Measurements from ENCODE around the gene PCNX2. TPM values are rescaled to one million over a fixed set of nuclear protein-coding genes. Genes with fewer than 3 reads are reported as not detected.
A peak's percentile ranks its signal among the peaks of the same experiment; 100 is the strongest.

Gene PCNX2
- total and polyA plus RNA-seq, 2 experiments from 2014 or later = 5.0 to 13.7 TPM

DNA sequence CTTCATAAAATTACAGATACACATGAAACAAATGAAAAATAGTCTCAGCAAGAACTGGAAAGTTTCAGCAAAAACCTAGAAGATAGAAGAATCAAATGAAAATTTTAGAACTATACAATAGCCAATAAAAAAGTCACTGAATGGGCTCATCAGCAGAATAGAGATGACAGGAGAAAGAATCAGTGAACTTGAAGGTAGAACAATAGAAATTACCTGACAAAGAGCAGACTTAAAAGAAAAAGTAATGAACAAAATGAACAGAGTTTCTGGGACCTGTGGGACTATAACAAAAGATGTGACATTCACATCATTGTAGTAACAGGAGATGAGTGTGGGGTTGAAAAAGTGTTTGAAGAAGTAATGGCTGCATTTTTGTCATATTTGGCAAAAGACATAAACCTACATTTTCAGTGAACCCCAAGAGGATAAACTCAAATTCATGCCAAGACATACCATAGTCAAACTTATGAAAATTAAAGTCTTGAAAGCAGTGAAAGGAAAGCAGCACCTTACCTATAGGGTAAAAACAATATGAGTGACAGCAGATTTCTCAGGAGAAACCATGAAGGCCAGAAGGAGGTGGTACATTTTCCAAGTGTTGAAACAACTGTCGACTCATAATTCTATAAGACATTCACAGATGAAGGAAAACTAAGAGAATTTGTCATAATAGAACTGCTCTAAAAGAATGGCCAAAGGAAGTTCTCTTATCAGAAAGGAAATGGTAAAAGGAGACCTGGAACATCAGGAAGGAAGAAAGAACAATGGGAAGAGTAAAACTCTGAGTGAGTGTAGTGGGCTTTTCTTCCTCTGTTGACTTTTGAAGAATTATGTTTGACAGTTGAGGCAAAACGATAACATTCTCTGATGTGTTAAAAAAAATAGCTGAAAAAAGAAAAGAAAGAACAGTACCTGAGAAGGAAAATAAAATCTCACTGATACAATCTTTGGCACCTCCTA, 321.6 kb downstream of the PCNX2 start:
- H3K36me3 ChIP-seq (ENCODE audit: low read depth) = peaks cover 36% of the 10 kb centered on the region
- DNase-seq = peak; percentile 21
- TF ChIP-seq EZH2 (IDR thresholded peaks at IDR 0.05; ENCODE audit: insufficient read depth, poor library complexity, severe bottlenecking) (no peak), EZH2phosphoT487 (IDR thresholded peaks at IDR 0.05; ENCODE audit: insufficient read depth, low read depth) (no peak)
- peaks cover 11% of the 10 kb centered on the region for H3K9me3 ChIP-seq (ENCODE audit: low read depth)
- 0 out of 2 replicates have a peak, but pooled peaks cover 4% of the 10 kb centered on the region for H3F3A ChIP-seq (ENCODE audit: insufficient read depth)
- H3K9me2 ChIP-seq (ENCODE audit: insufficient read depth) = no peaks in the 10 kb centered on the region
- no peaks in the 10 kb centered on the region for H3K79me2 ChIP-seq (ENCODE audit: insufficient read depth)
- no peak overlapping the region for H2AFZ ChIP-seq
- 96 to 98% methylated on average over 2 of the region's 2 CpGs for WGBS, 2 experiments (ENCODE audit: low coverage in 1 of 2, low lambda C conversion rate in 2 of 2, missing lambda C conversion rate in 2 of 2)
- no peak overlapping the region for H3K4me2 ChIP-seq (ENCODE audit: unreplicated experiment)
- no peak overlapping the region for H3K9ac ChIP-seq
- no peak overlapping the region for H3K27ac ChIP-seq
- H3K27me3 ChIP-seq (replicated peaks; ENCODE audit: insufficient read depth) = no peaks in the 10 kb centered on the region
- no peak overlapping the region for H3K4me3 ChIP-seq
- no peaks in the 10 kb centered on the region for H3K4me1 ChIP-seq (ENCODE audit: insufficient read depth)
- in situ Hi-C loops (cut with MboI) = no loop called here
- no peaks in the 10 kb centered on the region for H4K20me1 ChIP-seq (ENCODE audit: insufficient read depth)

DNA sequence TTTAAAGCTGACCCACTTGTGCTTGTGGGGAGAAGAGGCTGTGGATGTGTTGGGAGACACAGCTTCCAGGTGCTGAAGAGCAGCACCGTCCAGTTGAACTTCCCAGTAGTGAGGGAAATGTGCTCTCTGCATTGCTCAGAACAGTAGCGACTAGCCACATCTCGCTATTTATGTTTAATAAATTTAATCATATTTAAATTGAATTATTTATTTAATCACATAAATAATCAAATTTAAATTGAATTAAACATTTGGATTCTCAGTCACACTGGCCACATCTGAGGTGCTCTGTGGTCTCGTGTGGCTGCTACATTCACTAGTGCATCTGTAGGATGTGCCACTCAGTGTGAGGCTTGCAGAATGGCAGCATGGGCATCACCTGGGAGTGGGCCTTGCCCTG, 325.0 kb downstream of the PCNX2 start:
- Histone ChIP-seq H3K4me3 (no peak overlapping the region), H3K9me2 (ENCODE audit: insufficient read depth) (no peaks in the 10 kb centered on the region), H3F3A (ENCODE audit: insufficient read depth) (0 out of 2 replicates have a peak, but pooled peaks cover 4% of the 10 kb centered on the region), H3K9ac (no peak overlapping the region), H3K4me1 (ENCODE audit: insufficient read depth) (no peaks in the 10 kb centered on the region), H3K27me3 (replicated peaks; ENCODE audit: insufficient read depth) (no peaks in the 10 kb centered on the region), H3K36me3 (ENCODE audit: low read depth) (peaks cover 36% of the 10 kb centered on the region), H3K79me2 (ENCODE audit: insufficient read depth) (no peaks in the 10 kb centered on the region), H3K4me2 (ENCODE audit: unreplicated experiment) (no peak overlapping the region), H2AFZ (no peak overlapping the region), H4K20me1 (ENCODE audit: insufficient read depth) (no peaks in the 10 kb centered on the region), H3K27ac (no peak overlapping the region), H3K9me3 (ENCODE audit: low read depth) (peaks cover 11% of the 10 kb centered on the region)
- no peak for TF ChIP-seq EZH2phosphoT487 (IDR thresholded peaks at IDR 0.05; ENCODE audit: insufficient read depth, low read depth)
- TF ChIP-seq EZH2 (IDR thresholded peaks at IDR 0.05; ENCODE audit: insufficient read depth, poor library complexity, severe bottlenecking) = no peak
- DNase-seq = no peak
- 86 to 89% methylated on average over 4 of the region's 4 CpGs for WGBS, 2 experiments (ENCODE audit: low coverage in 1 of 2, low lambda C conversion rate in 2 of 2, missing lambda C conversion rate in 2 of 2)
- in situ Hi-C loops (cut with MboI) = no loop called here

DNA sequence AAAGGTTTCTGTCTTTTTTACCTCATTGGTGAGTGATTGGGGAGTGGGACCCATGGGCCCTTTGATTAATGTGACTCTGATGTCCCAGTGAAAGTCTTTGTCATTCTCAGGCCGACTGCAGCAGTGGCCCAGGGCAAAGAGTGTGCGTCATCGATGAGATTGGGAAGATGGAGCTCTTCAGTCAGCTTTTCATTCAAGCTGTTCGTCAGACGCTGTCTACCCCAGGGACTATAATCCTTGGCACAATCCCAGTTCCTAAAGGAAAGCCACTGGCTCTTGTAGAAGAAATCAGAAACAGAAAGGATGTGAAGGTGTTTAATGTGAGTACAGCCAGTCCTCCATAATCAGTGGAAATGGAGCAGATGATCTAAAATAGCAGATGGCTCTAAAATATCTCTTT, 325.7 kb downstream of the PCNX2 start:
- no peak for DNase-seq
- Histone ChIP-seq H3K9me2 (ENCODE audit: insufficient read depth) (no peaks in the 10 kb centered on the region), H4K20me1 (ENCODE audit: insufficient read depth) (no peaks in the 10 kb centered on the region), H3K4me1 (ENCODE audit: insufficient read depth) (no peaks in the 10 kb centered on the region), H3K27ac (no peak overlapping the region), H3F3A (ENCODE audit: insufficient read depth) (0 out of 2 replicates have a peak, but pooled peaks cover 4% of the 10 kb centered on the region), H3K4me3 (no peak overlapping the region), H3K27me3 (replicated peaks; ENCODE audit: insufficient read depth) (no peaks in the 10 kb centered on the region), H3K36me3 (ENCODE audit: low read depth) (peaks cover 36% of the 10 kb centered on the region), H3K4me2 (ENCODE audit: unreplicated experiment) (no peak overlapping the region), H3K79me2 (ENCODE audit: insufficient read depth) (no peaks in the 10 kb centered on the region), H2AFZ (no peak overlapping the region), H3K9ac (no peak overlapping the region), H3K9me3 (ENCODE audit: low read depth) (peaks cover 11% of the 10 kb centered on the region)
- WGBS, 2 experiments (ENCODE audit: low coverage in 1 of 2, low lambda C conversion rate in 2 of 2, missing lambda C conversion rate in 2 of 2) = 97 to 99% methylated on average over 5 of the region's 5 CpGs
- in situ Hi-C loops (cut with MboI) = no loop called here
- TF ChIP-seq EZH2 (IDR thresholded peaks at IDR 0.05; ENCODE audit: insufficient read depth, poor library complexity, severe bottlenecking) (no peak), EZH2phosphoT487 (IDR thresholded peaks at IDR 0.05; ENCODE audit: insufficient read depth, low read depth) (no peak)

DNA sequence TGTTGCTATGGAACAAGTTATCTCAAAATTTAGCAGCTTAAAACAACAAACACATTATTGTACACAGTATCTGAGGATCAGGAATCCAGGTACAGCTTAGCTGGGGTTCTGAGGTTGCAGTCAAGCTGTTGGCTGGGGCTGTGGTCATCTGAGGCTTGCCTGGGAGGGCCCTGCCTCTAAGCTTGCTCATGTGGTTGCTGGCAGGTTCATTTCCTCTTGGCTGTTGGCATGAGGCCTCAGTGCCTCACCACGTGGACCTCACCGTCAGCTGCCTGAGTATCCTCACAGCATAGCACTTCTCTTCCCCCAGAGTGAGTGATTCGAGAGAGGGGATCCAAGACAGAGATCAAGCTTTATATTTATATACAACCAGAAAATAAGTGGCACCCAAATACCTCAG, 326.6 kb downstream of the PCNX2 start:
- WGBS, 2 experiments (ENCODE audit: low coverage in 1 of 2, low lambda C conversion rate in 2 of 2, missing lambda C conversion rate in 2 of 2) = 60 to 63% methylated on average over 3 of the region's 3 CpGs
- no peaks in the 10 kb centered on the region for H4K20me1 ChIP-seq (ENCODE audit: insufficient read depth)
- no peak for TF ChIP-seq EZH2phosphoT487 (IDR thresholded peaks at IDR 0.05; ENCODE audit: insufficient read depth, low read depth)
- no peak for TF ChIP-seq EZH2 (IDR thresholded peaks at IDR 0.05; ENCODE audit: insufficient read depth, poor library complexity, severe bottlenecking)
- H3K79me2 ChIP-seq (ENCODE audit: insufficient read depth) = no peaks in the 10 kb centered on the region
- H3K36me3 ChIP-seq (ENCODE audit: low read depth) = peaks cover 30% of the 10 kb centered on the region
- peak; percentile 38 for DNase-seq
- no peak overlapping the region for H3K4me3 ChIP-seq
- no peak overlapping the region for H3K9ac ChIP-seq
- no peaks in the 10 kb centered on the region for H3K4me1 ChIP-seq (ENCODE audit: insufficient read depth)
- in situ Hi-C loops (cut with MboI) = no loop called here
- no peaks in the 10 kb centered on the region for H3K27me3 ChIP-seq (replicated peaks; ENCODE audit: insufficient read depth)
- H3F3A ChIP-seq (ENCODE audit: insufficient read depth) = no peaks in the 10 kb centered on the region
- no peak overlapping the region for H3K27ac ChIP-seq
- H3K9me2 ChIP-seq (ENCODE audit: insufficient read depth) = no peaks in the 10 kb centered on the region
- no peak overlapping the region for H3K4me2 ChIP-seq (ENCODE audit: unreplicated experiment)
- peaks cover 8% of the 10 kb centered on the region for H3K9me3 ChIP-seq (ENCODE audit: low read depth)
- H2AFZ ChIP-seq = no peak overlapping the region

Measured in GM23248 (cell line).